ENCODE data around the gene TOB1.
"Not testable (repeated sequence)": the region's sequence is repeated elsewhere in the genome, so short reads cannot be mapped to it uniquely, and the experiment has no call there.

Gene TOB1

DNA sequence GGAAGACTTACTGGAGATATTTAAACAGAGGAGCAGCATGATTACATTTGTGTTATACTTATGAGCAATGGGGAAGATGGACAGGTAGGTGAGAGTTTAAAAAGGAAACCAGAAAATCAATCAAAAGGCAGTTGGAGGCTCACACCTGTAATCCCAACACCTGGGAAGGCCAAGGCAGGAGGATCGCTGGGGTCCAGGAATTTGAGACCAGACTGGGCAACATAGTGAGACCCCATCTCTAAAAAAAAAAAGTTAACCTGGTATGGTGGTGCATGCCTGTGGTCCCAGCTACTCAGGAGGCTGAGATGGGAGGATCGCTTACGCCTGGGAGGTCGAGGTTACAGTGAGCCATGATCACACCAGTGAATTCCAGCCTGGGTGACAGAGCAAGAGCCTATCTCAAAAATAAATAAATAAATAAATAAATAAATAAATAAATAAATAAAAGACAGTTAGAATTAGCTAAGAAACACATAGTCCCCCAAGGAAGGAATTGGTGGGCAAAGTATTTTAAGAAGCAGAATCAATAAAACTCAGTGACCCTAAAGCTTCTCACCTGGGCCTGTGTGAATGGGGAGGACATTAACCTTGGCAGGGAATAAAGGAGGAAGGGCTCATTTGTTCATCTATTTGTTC is 32.3 kb upstream of the TOB1 start:
- no peak for DNase-seq (ENCODE audit: low spot score)

DNA sequence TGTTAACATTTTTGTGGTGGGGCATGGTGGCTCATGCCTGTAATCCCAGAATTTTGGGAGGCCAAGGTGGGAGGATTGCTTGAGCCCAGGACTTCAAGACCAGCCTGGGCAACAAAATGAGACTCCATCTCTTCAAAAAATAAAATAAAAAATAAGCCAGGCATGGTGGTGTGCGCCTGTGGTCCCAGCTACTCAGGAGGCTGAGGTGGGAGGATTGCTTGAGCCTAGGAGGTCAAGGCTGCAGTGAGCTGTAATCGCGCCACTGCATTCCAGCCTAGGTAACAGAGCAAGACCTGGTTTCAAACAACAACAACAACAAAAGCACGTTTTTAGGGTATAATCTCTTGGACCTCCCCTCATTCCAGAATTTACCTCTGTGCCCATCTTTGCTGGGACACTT is 28.4 kb upstream of the TOB1 start:
- not testable (repeated sequence) for DNase-seq (ENCODE audit: low spot score)

DNA sequence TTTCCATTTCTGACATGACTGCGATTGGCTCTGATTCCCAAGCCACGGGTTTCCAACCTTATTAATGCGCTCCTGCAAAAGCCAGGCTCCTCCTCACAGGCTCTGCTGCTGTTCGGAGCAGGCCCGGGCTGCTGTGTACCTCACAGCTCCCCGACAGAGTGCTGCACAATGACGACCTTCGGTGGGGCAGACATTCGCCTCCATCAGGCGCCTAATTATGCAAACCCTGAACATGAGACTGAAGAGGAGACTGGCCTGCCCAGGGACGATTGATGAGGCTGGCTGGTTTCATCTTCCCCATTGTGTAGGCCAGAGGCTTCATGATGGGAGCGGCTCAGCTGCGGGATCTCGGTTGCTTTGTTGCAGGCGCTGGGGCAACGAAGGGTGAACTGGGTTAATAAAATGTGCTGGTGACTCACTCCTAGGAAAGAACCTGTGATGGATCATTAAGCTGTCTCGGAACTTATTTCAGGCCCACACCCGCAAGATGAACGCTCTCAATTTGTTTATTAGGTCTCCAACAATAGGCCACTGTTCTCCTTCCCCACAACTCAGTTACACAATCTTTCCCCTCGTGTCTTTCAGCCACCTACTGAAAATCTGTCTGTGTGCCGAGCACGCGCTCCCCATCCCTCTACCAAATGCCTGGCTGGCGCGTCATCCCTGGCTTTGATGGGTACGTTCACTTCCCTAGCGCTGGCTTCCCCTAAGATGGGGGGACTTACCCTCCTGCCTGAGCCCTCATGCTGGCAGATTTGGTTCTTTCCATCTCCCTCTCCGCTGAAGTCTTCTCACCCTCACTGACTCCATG is 27.2 kb upstream of the TOB1 start:
- no peak for DNase-seq (ENCODE audit: low spot score)

GRCh38 chr17:50892101-50892776 is 26.1 kb upstream of the TOB1 start:
- no peak for DNase-seq (ENCODE audit: low spot score)

DNA sequence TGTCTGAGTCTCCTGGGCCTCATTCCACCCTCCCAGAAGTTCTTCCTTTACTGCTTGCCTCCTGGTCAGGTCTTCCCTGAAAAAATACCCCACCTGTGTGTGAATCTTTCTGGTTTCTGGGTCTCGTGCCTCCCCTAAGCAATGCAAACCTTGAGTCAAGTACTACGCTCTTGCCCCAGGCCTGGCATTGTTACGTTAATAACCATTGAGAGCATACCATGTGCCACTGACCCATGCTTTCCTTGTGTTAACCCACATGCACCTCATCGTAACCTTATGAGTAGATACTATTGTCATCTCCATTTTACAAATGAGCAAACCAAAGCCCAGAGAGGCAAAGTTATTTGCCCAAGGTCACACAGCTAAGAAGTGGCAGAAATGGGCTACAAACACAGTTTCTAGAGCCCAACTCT is 25.4 kb upstream of the TOB1 start:
- no peak for DNase-seq (ENCODE audit: low spot score)

DNA sequence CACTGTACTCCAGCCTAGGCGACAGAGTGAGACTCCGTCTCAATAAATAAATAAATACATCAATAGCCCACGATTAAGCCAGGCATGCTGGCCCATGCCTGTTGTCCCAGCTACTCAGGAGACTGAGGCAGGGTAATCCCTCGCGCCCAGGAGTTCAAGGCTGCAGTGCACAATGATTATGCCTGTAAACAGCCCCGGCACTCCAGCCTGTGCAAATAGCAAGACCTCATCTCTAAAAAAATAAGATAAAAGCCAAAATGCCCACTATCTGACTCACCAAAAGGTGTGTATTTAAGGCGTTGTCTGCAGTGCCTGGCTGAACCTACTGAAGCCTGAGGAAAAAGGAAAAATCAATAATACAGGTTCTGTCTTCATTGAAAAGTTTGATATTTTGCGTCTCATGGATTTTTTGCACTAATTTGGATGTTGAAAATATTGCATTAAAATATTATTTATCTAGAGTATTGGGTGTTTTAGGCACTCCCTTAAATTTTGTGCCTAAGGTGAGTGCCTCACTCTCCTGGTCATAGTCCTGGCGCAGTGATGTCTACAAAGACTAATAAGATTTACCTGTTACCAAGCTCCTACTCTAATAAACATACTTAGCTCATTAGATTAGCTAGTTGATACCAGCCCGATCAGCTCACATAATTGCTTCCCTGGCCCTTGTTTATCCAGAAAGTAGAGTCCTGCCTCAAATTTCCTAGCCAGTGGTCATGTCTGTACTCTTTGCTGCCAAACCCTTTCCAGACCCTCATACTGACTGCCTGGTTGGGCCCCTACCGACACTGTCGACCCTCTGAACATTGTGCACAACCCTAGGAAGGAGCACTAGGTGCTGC is 24.7 kb upstream of the TOB1 start:
- DNase-seq (ENCODE audit: low spot score): no peak

- DNase-seq (ENCODE audit: low spot score): no peak
Observed at GRCh38 chr17:50889528-50890118, 23.5 kb upstream of the TOB1 start.

DNA sequence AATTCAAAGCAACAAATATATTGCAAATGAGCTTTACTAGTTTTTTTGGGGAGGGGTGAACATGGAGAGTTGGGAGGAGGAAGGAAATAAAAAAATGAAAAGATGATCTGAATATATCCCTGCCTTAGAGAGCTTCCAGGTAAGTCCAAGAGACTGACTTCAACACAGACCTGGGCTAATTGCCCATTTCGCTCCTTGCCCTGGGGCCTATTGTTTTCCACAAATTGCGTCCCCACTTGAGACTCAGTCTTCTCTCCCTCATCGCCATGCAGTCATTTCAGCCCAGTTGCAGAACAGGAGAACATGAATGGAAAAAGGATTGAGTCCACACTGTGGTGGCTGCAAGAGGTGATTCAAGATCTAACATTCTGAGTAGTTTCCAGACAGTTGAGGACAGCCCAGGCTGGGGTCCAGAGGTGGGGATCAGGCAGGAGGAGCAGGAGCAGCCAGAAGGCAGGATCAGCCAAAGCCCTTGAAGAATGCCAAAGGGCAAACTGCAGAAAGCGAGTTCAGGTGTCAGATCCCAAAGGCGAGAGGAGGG is 21.6 kb upstream of the TOB1 start:
- no peak for DNase-seq (ENCODE audit: low spot score)

GRCh38 chr17:50884439-50885311 is 18.5 kb upstream of the TOB1 start:
- no peak for DNase-seq (ENCODE audit: low spot score)

- DNase-seq (ENCODE audit: low spot score): no peak
Observed at GRCh38 chr17:50883850-50884438, 17.8 kb upstream of the TOB1 start.

DNA sequence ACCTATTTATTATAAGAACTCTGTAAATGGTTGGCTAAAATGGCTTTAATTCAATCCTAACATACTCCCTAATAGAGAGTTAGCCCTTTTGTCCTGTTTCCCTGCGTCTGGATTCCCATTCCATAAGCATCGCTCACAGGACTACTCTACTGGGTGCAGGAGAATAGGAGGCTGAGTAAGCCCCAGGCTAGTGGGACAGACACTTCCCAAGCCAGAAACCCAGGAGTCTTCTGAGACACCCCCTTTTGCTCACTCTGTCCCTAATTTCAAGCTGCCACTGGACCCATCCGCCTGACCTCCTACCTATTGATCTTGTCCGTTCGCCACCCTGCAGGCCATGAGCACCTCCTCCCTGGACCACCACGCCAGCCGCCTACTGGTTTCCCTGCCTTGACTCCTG is 16.7 kb upstream of the TOB1 start:
- no peak for DNase-seq (ENCODE audit: low spot score)

- DNase-seq (ENCODE audit: low spot score): no peak
Observed at GRCh38 chr17:50881182-50881581, 15.0 kb upstream of the TOB1 start.

DNA sequence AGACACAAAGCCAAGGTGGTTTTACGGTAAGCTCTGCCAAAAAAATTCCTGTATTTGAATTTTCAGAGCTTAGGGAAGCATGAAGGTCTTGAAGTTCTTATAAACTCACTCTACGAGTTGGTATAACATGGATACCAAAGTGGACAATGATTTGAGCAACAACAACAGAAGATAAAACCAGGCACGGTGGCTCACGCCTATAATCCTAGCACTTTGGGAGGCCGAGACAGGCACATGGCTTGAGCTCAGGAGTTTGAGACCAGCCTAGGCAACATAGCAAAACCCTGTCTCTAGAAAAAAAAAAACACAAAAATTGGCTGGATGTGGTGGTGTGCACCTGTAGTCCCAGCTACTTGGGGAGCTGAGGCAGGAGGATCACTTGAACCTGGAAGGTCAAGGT is 12.9 kb upstream of the TOB1 start:
- DNase-seq (ENCODE audit: low spot score): no peak

DNA sequence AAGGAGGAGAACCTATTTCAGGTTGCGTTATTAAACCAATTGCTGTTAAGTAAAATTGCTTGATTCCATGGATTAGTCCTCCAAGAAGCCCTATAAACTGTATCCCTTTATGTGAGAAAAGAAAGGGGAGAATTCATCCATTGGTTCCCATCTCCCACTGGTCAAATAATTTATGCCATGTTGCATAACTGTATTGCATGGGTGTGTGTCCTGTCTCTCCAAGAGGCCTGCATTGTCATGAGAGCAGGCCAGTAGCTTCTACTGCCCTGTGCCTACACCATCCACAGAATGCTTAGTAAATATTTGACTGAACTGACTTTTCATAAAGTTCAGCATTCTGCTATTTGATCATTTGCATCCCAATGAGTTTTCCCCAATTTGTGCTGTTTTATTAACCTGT is 11.7 kb upstream of the TOB1 start:
- no peak for DNase-seq (ENCODE audit: low spot score)

DNA sequence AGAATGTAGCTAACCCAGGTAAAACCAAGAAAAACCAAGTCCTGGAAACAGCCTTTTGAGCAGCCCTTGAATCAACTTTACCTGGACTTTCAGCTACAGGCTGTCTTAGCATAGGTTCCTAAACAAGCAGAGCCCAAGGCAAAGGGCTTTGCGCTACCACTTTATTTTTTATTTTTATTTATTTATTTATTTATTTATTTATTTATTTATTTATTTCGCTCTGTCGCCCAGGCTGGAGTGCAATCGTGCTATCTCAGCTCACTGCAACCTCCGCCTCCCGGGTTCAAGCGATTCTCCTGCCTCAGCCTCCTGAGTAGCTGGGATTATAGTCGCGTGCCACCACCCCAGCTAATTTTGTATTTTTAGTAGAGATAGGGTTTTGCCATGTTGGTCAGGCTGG is 10.9 kb upstream of the TOB1 start:
- DNase-seq (ENCODE audit: low spot score): not testable (repeated sequence)

GRCh38 chr17:50875074-50875473 is 8.9 kb upstream of the TOB1 start:
- no peak for DNase-seq (ENCODE audit: low spot score)

DNA sequence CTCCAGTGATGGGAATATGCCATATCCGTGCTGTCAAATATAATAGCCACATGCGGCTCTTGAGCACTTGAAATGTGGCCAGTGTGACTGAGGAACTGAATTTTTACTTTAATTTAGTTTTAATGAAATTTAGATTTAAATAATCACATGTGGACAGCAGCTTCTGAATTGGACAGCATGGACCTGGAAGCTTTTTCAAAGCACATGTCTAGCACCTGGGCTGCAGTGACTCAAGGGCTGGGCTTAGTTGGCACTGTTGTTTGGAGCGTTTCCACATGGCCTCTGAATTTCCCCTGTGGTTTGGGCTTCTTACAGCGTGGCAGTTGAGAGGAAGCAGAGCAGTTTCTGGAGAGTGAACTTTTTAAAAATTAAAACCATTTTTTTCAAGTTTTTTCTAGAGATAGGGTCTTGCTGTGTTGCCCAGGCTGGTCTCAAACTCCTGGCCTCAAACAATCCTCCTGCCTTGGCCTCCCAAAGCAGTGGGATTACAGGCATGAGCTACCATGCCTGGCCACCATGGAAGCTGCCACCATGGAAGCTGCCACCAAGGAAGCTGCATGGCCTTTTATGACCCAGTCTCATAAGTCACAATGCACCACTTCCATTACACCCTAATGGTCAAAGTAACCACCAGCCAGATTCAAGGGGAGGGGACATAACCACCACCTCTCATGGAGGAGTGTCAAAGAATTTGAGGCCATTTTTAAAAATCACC is 6.7 kb upstream of the TOB1 start:
- no peak for DNase-seq (ENCODE audit: low spot score)

DNA sequence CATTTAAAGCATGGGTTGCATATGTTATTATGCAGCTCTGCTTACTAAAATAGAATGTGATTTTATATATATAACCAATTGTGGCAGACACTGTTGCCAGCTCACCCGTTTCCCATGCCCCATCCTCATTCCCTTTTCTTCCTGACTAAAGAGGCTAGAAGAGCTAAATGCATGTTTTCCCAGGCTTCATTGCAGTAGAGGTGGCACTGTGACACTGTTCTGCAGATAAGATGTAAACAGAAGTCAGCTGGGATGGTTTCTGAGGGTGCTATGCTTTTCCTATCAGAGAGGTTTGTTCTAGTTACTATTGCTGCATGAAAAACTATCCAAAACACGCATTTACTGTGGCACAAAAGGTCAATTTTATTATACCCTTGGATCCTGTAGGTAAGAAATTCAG is 5.7 kb upstream of the TOB1 start:
- DNase-seq (ENCODE audit: low spot score): no peak

GRCh38 chr17:50871364-50871763 is 5.2 kb upstream of the TOB1 start:
- no peak for DNase-seq (ENCODE audit: low spot score)

DNA sequence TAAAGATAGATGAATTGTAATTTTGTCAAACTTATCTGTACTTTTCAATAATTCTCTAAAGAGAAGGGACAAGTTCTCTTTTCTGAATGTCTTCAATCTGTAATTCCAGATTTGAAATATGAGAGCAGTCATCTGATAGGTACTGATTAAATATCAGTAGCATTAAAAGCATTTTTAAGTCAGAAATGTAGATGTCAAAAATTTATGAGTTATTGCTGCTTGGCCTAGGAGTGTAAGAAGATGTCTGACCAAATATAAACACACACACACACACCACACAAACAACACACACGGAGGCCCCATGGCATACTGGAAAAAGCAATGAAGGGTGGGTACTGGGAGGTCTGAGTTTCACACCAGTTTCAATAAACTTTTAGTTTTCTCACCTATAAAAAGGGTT is 2.4 kb upstream of the TOB1 start:
- no peak for DNase-seq (ENCODE audit: low spot score)
